Measurements from ENCODE around the gene HRH4. TPM values are rescaled to one million over a fixed set of nuclear protein-coding genes. Genes with fewer than 3 reads are reported as not detected.

The HRH4 gene
- total RNA-seq, 2 donors from 2014 or later = 0.20 TPM; not detected in 1

DNA sequence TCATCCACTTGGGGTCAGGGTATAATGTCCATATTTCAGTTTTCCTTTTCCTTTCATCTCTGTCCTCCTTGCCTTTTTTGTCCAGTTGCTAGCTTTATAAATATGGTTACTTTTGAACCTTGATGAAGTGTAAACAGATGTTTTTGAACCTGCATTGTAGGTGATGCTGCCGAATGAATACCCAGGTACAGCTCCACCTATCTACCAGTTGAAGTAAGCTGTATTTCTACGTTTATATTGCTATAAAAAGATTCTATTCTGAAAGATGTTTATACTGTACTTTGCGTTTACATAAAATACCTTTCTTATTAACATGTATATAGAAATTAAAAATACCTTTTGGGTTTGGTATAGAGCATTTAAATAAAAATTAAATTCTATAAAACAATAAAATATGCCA is 31.7 kb upstream of the HRH4 start:
- Histone ChIP-seq H3K9ac (ENCODE audit: extremely low read depth, low read length, poor library complexity, severe bottlenecking) (no peak overlapping the region), H3K4me3 (ENCODE audit: low read length) (no peak overlapping the region), H3K27ac (ENCODE audit: low read depth, low read length) (no peak overlapping the region), H3K36me3 (ENCODE audit: control insufficient read depth, insufficient read depth, low read length) (peaks cover 27% of the 10 kb centered on the region), H3K4me1 (ENCODE audit: control insufficient read depth, insufficient read depth, low read length) (no peaks in the 10 kb centered on the region), H3K27me3 (ENCODE audit: control insufficient read depth, insufficient read depth, low read length, poor library complexity, severe bottlenecking) (peaks cover 22% of the 10 kb centered on the region), H3K9me3 (ENCODE audit: control insufficient read depth, low read length) (no peaks in the 10 kb centered on the region)
- peaks cover 22% of the 10 kb centered on the region for H3K36me3 Mint-ChIP-seq (ENCODE audit: low read depth)
- no peak for DNase-seq
- H3K4me3 Mint-ChIP-seq = no peak overlapping the region
- TF ChIP-seq, protein P1, sequence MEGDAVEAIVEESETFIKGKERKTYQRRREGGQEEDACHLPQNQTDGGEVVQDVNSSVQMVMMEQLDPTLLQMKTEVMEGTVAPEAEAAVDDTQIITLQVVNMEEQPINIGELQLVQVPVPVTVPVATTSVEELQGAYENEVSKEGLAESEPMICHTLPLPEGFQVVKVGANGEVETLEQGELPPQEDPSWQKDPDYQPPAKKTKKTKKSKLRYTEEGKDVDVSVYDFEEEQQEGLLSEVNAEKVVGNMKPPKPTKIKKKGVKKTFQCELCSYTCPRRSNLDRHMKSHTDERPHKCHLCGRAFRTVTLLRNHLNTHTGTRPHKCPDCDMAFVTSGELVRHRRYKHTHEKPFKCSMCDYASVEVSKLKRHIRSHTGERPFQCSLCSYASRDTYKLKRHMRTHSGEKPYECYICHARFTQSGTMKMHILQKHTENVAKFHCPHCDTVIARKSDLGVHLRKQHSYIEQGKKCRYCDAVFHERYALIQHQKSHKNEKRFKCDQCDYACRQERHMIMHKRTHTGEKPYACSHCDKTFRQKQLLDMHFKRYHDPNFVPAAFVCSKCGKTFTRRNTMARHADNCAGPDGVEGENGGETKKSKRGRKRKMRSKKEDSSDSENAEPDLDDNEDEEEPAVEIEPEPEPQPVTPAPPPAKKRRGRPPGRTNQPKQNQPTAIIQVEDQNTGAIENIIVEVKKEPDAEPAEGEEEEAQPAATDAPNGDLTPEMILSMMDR (conservative IDR thresholded peaks at IDR 0.05) = peak; percentile 71
- H3K9me3 Mint-ChIP-seq = no peaks in the 10 kb centered on the region
- H3K27me3 Mint-ChIP-seq (ENCODE audit: insufficient read depth) = peaks cover 7% of the 10 kb centered on the region
- WGBS, 2 experiments (ENCODE audit: insufficient coverage in 1 of 2, insufficient read length in 1 of 2) = 83% methylated on average over 1 of the region's 3 CpGs; no CpG with 5 or more reads in 1 of the 2 experiments
- H3K4me1 Mint-ChIP-seq = peaks cover 14% of the 10 kb centered on the region
- H3K27ac Mint-ChIP-seq = no peak overlapping the region

DNA sequence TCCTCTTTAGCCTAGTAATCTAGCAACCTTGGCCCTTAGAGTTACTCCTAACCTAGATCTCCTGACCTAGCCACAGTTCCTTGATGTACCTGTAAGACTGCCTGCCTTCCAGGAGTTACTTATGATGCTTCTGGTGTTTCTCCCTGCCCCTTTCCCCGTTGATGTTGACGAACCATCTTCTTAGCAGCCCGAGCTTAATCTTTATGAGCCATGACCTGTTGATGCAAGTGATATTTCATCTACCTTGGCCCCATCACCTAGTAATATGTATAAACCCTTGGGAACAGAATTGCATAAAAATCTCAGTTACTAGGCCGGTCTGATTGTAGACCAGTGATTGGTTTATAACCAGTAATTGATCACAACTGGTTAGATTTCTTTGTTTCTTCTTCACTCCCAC is 31.2 kb upstream of the HRH4 start:
- no peak overlapping the region for H3K27ac ChIP-seq (ENCODE audit: low read depth, low read length)
- no peak overlapping the region for H3K4me3 Mint-ChIP-seq
- peaks cover 5% of the 10 kb centered on the region for H3K27me3 Mint-ChIP-seq (ENCODE audit: insufficient read depth)
- H3K9me3 ChIP-seq (ENCODE audit: control insufficient read depth, low read length) = no peaks in the 10 kb centered on the region
- no peaks in the 10 kb centered on the region for H3K4me1 ChIP-seq (ENCODE audit: control insufficient read depth, insufficient read depth, low read length)
- peaks cover 17% of the 10 kb centered on the region for H3K27me3 ChIP-seq (ENCODE audit: control insufficient read depth, insufficient read depth, low read length, poor library complexity, severe bottlenecking)
- H3K4me1 Mint-ChIP-seq = peaks cover 14% of the 10 kb centered on the region
- H3K4me3 ChIP-seq (ENCODE audit: low read length) = no peak overlapping the region
- WGBS, 2 experiments (ENCODE audit: insufficient coverage in 1 of 2, insufficient read length in 1 of 2) = 89 to 98% methylated on average over 4 of the region's 4 CpGs
- H3K9me3 Mint-ChIP-seq = no peaks in the 10 kb centered on the region
- TF ChIP-seq, protein P1 (conservative IDR thresholded peaks at IDR 0.05) = no peak
- DNase-seq = no peak
- peaks cover 27% of the 10 kb centered on the region for H3K36me3 ChIP-seq (ENCODE audit: control insufficient read depth, insufficient read depth, low read length)
- H3K9ac ChIP-seq (ENCODE audit: extremely low read depth, low read length, poor library complexity, severe bottlenecking) = no peak overlapping the region
- H3K36me3 Mint-ChIP-seq (ENCODE audit: low read depth) = peaks cover 26% of the 10 kb centered on the region
- no peak overlapping the region for H3K27ac Mint-ChIP-seq

DNA sequence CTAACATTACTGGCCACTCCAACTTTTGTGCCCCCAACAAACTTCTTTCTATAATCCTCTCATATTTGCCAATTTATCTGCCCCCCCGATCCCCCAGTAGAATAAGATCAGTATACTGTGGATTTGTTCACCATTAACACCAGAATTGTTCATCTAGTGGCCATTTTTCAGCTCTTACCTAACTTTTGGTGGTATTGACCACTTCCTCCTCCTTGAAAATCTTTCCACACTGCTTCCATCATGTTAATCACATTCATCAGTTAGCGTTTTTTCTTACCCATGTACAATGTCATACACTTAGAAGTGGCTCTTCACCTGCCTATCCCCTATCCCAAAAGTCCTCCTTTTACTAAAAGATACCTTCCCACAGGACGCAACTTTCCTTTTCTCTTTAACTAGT is 27.8 kb upstream of the HRH4 start:
- H3K9ac ChIP-seq (ENCODE audit: extremely low read depth, low read length, poor library complexity, severe bottlenecking) = no peak overlapping the region
- TF ChIP-seq, protein P1 (conservative IDR thresholded peaks at IDR 0.05) = no peak
- 94 to 95% methylated on average over 2 to 3 of the region's 3 CpGs for WGBS, 2 experiments (ENCODE audit: insufficient coverage in 1 of 2, insufficient read length in 1 of 2)
- peaks cover 35% of the 10 kb centered on the region for H3K36me3 ChIP-seq (ENCODE audit: control insufficient read depth, insufficient read depth, low read length)
- no peaks in the 10 kb centered on the region for H3K27me3 Mint-ChIP-seq (ENCODE audit: insufficient read depth)
- peaks cover 48% of the 10 kb centered on the region for H3K36me3 Mint-ChIP-seq (ENCODE audit: low read depth)
- no peaks in the 10 kb centered on the region for H3K9me3 Mint-ChIP-seq
- H3K27me3 ChIP-seq (ENCODE audit: control insufficient read depth, insufficient read depth, low read length, poor library complexity, severe bottlenecking) = no peaks in the 10 kb centered on the region
- no peak overlapping the region for H3K27ac ChIP-seq (ENCODE audit: low read depth, low read length)
- no peak overlapping the region for H3K4me3 ChIP-seq (ENCODE audit: low read length)
- H3K4me3 Mint-ChIP-seq = no peak overlapping the region
- DNase-seq = no peak
- H3K4me1 ChIP-seq (ENCODE audit: control insufficient read depth, insufficient read depth, low read length) = no peaks in the 10 kb centered on the region
- no peak overlapping the region for H3K27ac Mint-ChIP-seq
- H3K4me1 Mint-ChIP-seq = peaks cover 8% of the 10 kb centered on the region
- no peaks in the 10 kb centered on the region for H3K9me3 ChIP-seq (ENCODE audit: control insufficient read depth, low read length)

Data from endodermal cell (in vitro differentiated cells).